NT2/D1 (cell line): ENCODE data around the gene SARM1.
A peak's percentile ranks its signal among the peaks of the same experiment; 100 is the strongest.

Source experiments
- DNase-seq: peaks from one replicate; pipeline ENCODE4 v3.0.0-alpha.2; 2011; ENCODE audit warnings: low read depth, low spot score
- H3K27me3 ChIP-seq: 2 replicates; pipeline ENCODE4 v1.6.0; 2011; ENCODE audit warnings: mild to moderate bottlenecking; ENCODE audit not compliant: insufficient read length, insufficient read depth
- H3K36me3 ChIP-seq: 2 replicates; pipeline ENCODE4 v1.6.1; 2011; ENCODE audit warnings: mild to moderate bottlenecking, low read length, mixed read lengths; ENCODE audit not compliant: insufficient read depth, insufficient read length
- H3K4me1 ChIP-seq: 2 replicates; pipeline ENCODE4 v1.5.1; 2011; ENCODE audit not compliant: insufficient read depth, insufficient read length
- H3K4me3 ChIP-seq: 2 replicates; pipeline ENCODE4 v1.5.1; 2011; ENCODE audit warnings: low read depth; ENCODE audit not compliant: insufficient read length
- H3K9ac ChIP-seq: 2 replicates; pipeline ENCODE4 v1.6.0; 2011; ENCODE audit warnings: low read depth; ENCODE audit not compliant: insufficient read length
- H3K9me3 ChIP-seq: 2 replicates; pipeline ENCODE4 v1.5.1; 2011; ENCODE audit warnings: mild to moderate bottlenecking, low read length; ENCODE audit not compliant: insufficient read depth
- SUZ12 ChIP-seq: IDR thresholded peaks from 2 replicates; pipeline ENCODE4 v1.6.1; 2011; ENCODE audit not compliant: insufficient read length, insufficient read depth; ENCODE audit errors: extremely low read depth
- YY1 ChIP-seq: IDR thresholded peaks from 2 replicates; pipeline ENCODE4 v1.6.1; 2011; ENCODE audit not compliant: insufficient read length, insufficient read depth
- ZNF274 ChIP-seq: IDR thresholded peaks from 2 replicates; pipeline ENCODE4 v1.6.1; 2011; ENCODE audit warnings: mild to moderate bottlenecking, low read depth, low read length

SARM1 gene

GRCh38 chr17:28404812-28405570 lies 33.5 kb downstream of the SARM1 start:
- no peaks in the 10 kb centered on the region for H3K9me3 ChIP-seq
- peak overlapping the region; percentile 74 for H3K9ac ChIP-seq
- no peak for DNase-seq
- H3K36me3 ChIP-seq = peaks cover 19% of the 10 kb centered on the region
- H3K4me3 ChIP-seq = peak overlapping the region; percentile 62
- H3K27me3 ChIP-seq = peaks cover 53% of the 10 kb centered on the region
- peaks cover 11% of the 10 kb centered on the region for H3K4me1 ChIP-seq
- TF ChIP-seq ZNF274 (no peak), SUZ12 (no peak)

GRCh38 chr17:28405632-28406472 lies 34.4 kb downstream of the SARM1 start, which contains the start of gene SLC46A1:
SLC46A1 (minus strand) TSS chr17:28406212; CDS start chr17:28406114, 98 bp downstream.
- TF ChIP-seq SUZ12 (no peak), ZNF274 (no peak), YY1 (no peak)
- DNase-seq = no peak
- peaks cover 11% of the 10 kb centered on the region for H3K36me3 ChIP-seq
- H3K27me3 ChIP-seq = peaks cover 44% of the 10 kb centered on the region
- H3K4me3 ChIP-seq = peak within 1 kb of the TSS; percentile 62
- peaks cover 11% of the 10 kb centered on the region for H3K4me1 ChIP-seq
- peak within 1 kb of the TSS; percentile 74 for H3K9ac ChIP-seq
- H3K9me3 ChIP-seq = no peaks in the 10 kb centered on the region

- peak overlapping the region; percentile 62 for H3K4me3 ChIP-seq
- TF ChIP-seq ZNF274 = no peak
- H3K36me3 ChIP-seq = peaks cover 8% of the 10 kb centered on the region
- H3K9ac ChIP-seq = peak overlapping the region; percentile 74
- peaks cover 11% of the 10 kb centered on the region for H3K4me1 ChIP-seq
- H3K27me3 ChIP-seq = peaks cover 38% of the 10 kb centered on the region
- no peaks in the 10 kb centered on the region for H3K9me3 ChIP-seq
- no peak for DNase-seq
These were observed 35.0 kb downstream of the SARM1 start for GRCh38 chr17:28406473-28406814.

GRCh38 chr17:28407130-28407973 lies 35.9 kb downstream of the SARM1 start:
- TF ChIP-seq ZNF274 (no peak), YY1 (no peak), SUZ12 (no peak)
- peak overlapping the region; percentile 61 for H3K9ac ChIP-seq
- peaks cover 32% of the 10 kb centered on the region for H3K27me3 ChIP-seq
- H3K4me3 ChIP-seq = no peak overlapping the region
- peaks cover 3% of the 10 kb centered on the region for H3K36me3 ChIP-seq
- H3K9me3 ChIP-seq = no peaks in the 10 kb centered on the region
- peaks cover 9% of the 10 kb centered on the region for H3K4me1 ChIP-seq
- no peak for DNase-seq

DNA sequence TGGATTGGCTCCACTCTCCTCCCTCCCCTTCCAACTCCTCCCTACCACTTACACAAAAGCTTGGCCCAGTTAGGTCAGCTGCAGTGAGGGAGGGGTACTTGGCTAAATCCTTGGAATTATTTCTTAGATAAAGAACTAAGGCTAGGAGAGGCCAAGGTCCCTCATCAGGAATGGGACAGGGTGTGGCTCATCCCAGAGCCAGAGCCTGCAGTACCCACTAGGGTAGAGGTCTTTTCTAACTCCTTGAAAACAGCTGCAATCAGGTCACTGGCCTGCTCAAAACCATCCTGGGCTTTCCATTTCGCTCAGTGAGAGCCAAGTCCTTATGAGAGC lies 36.4 kb downstream of the SARM1 start:
- TF ChIP-seq YY1 (no peak), ZNF274 (no peak), SUZ12 (no peak)
- DNase-seq = peak; percentile 55

GRCh38 chr17:28412099-28412498 lies 40.6 kb downstream of the SARM1 start:
- H3K9ac ChIP-seq = no peak overlapping the region
- no peaks in the 10 kb centered on the region for H3K4me1 ChIP-seq
- DNase-seq = no peak
- TF ChIP-seq YY1 = no peak
- TF ChIP-seq ZNF274 = no peak
- no peaks in the 10 kb centered on the region for H3K36me3 ChIP-seq
- no peaks in the 10 kb centered on the region for H3K9me3 ChIP-seq
- H3K27me3 ChIP-seq = no peaks in the 10 kb centered on the region
- H3K4me3 ChIP-seq = no peak overlapping the region

More for the DNA sequence above, 36.4 kb downstream of the SARM1 start:
- Histone ChIP-seq H3K9ac (no peak overlapping the region), H3K36me3 (no peaks in the 10 kb centered on the region), H3K4me1 (peaks cover 6% of the 10 kb centered on the region), H3K9me3 (no peaks in the 10 kb centered on the region), H3K27me3 (peaks cover 30% of the 10 kb centered on the region), H3K4me3 (no peak overlapping the region)

DNA sequence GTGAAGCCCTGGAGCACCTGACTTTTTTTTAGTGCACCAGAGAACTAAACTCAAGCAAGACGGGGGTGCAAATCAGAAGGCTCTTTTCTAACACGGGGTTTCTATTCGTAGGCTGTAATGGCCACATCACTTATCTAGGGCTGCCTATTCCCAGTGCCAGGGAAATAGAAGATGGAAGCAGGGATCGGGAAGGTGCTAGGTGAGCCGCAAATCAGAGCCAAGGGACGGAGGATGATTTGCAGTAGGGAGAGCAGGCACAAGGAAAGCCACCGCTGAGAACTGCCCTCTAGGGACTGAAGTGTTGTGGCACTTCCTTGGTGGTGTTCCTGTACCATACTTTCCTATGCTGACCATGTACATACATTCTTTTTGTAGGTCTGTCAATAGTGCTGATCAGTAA lies 42.3 kb downstream of the SARM1 start:
- DNase-seq = no peak
- TF ChIP-seq SUZ12 = no peak
- TF ChIP-seq ZNF274 = no peak
- TF ChIP-seq YY1 = no peak
- H3K36me3 ChIP-seq = no peaks in the 10 kb centered on the region
- no peaks in the 10 kb centered on the region for H3K9me3 ChIP-seq
- H3K27me3 ChIP-seq = no peaks in the 10 kb centered on the region
- H3K9ac ChIP-seq = no peak overlapping the region
- no peak overlapping the region for H3K4me3 ChIP-seq
- H3K4me1 ChIP-seq = no peaks in the 10 kb centered on the region
